Activated CD8-positive, alpha-beta memory T cell treated with anti-CD3 and anti-CD28 coated beads, Interleukin-2, amount 10 ng/mL, durations not matched to agents 7 days and 5 days (primary cell): Measurements from ENCODE around the gene PHF21B. TPM values are rescaled to one million over a fixed set of nuclear protein-coding genes. Genes with fewer than 3 reads are reported as not detected.
"Not testable (repeated sequence)": the region's sequence is repeated elsewhere in the genome, so short reads cannot be mapped to it uniquely, and the experiment has no call there.

Experiments
- ATAC-seq: fragments of 150-1000 bp; cut with Tn5 transposase; one replicate; pipeline ENCODE4 v1.10.0; 2021; ENCODE audit warnings: moderate library complexity
- CTCF ChIA-PET: fragments of 350-600 bp; sonication (Branson Sonifier 250); formaldehyde crosslinking; loops from one replicate; lab custom pipeline; 2021; ENCODE audit warnings: antibody characterized with exemption; lab: Charles Lee
- DNase-seq: peaks from one replicate; pipeline ENCODE4 v3.0.0-alpha.2; 2020
- H3K27ac Mint-ChIP-seq: one replicate; pipeline ENCODE4 v1.8.0; 2021; ENCODE audit warnings: mild to moderate bottlenecking, mixed read lengths
- H3K27me3 Mint-ChIP-seq: one replicate; pipeline ENCODE4 v1.8.0; 2021; ENCODE audit warnings: mixed read lengths
- H3K36me3 Mint-ChIP-seq: one replicate; pipeline ENCODE4 v1.8.0; 2021; ENCODE audit warnings: mild to moderate bottlenecking, mixed read lengths
- H3K4me1 Mint-ChIP-seq: one replicate; pipeline ENCODE4 v1.8.0; 2021; ENCODE audit warnings: mixed read lengths
- H3K4me3 Mint-ChIP-seq: one replicate; pipeline ENCODE4 v1.8.0; 2021; ENCODE audit warnings: mild to moderate bottlenecking, moderate library complexity, mixed read lengths
- H3K9me3 Mint-ChIP-seq: one replicate; pipeline ENCODE4 v1.8.0; 2022; ENCODE audit warnings: low read depth, mixed read lengths
- total RNA-seq, 2 experiments: library from RNA; stranded (reverse); gene quantifications; one replicate each; pipeline ENCODE4 v1.2.3, GENCODE V29; 2021

The PHF21B gene
- total RNA-seq, 2 experiments from 2014 or later, result 0.84 to 0.93 TPM

DNA sequence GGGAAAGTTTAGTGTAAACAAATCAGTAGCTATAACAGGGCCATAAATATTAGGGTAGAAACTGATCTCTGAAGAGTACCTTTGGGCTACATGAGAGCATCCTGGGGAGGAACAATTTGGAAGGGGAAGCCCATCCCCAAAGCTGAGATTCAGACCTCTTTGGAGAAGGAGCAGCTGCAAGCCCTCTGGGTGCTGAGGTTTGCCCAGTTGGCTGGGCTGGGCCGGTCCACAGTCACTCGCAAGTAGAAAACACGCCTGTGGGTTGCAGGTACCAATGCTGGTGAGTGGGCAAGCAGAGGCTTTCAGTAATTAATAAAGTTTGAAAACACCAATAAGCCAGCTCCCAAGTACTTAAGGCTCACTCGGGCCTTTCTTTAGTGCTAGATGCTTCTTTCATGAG is 132.9 kb downstream of the PHF21B start:
- Mint-ChIP-seq H3K4me1 (no peaks in the 10 kb centered on the region), H3K9me3 (peaks cover 1% of the 10 kb centered on the region), H3K4me3 (no peak overlapping the region), H3K36me3 (no peaks in the 10 kb centered on the region), H3K27me3 (peaks cover 4% of the 10 kb centered on the region), H3K27ac (no peak overlapping the region)
- CTCF ChIA-PET, result no interaction called here
- DNase-seq (no peak), ATAC-seq (no peak)

DNA sequence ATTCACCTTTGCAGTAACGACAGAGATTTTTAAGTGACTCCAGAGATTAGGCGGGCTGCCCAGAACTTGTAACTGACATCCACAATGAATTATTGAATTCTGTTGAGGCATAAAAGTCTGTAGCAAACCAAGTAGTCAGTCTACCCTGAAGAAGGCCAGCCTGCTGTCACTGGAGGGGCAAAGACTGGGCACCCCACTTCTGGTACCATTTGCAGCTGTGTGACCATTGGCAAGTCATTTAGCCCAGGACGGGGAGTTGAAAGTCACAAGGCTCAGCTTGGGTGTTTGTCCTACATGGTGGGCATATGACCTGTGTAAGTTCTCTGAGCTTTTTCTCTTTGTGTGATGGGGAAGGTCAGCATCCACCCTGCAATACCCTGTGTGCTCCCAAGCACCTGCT is 138.0 kb downstream of the PHF21B start:
- H3K36me3 Mint-ChIP-seq, result no peaks in the 10 kb centered on the region
- peaks cover 4% of the 10 kb centered on the region for H3K27me3 Mint-ChIP-seq
- H3K27ac Mint-ChIP-seq, result no peak overlapping the region
- peaks cover 7% of the 10 kb centered on the region for H3K9me3 Mint-ChIP-seq
- H3K4me3 Mint-ChIP-seq, result no peak overlapping the region
- CTCF ChIA-PET, result interaction anchor here (0.7 kb wide), 1 partner anchor 1525 kb away, joined by 5 read pairs; no protein-coding TSS in a partner anchor
- DNase-seq (no peak), ATAC-seq (no peak)
- peaks cover 2% of the 10 kb centered on the region for H3K4me1 Mint-ChIP-seq

DNA sequence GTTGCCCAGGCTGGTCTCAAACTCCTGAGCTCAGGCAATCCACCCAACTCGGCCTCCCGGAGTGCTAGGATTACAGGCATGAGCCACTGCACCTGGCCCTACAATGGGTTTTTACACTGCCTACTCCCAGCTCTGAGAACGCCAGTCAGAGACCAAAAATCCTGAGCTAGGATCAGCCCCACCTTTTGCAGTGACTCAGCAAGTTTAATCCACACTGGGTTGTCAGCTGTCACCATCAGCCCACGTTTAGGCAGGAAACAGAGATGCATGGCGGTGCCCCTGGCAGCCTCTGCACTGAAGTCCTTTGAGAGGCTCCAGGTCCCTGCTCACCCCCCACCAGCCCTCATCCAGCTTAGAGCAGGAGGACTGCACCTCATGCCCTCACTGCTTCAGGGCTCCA is 139.8 kb downstream of the PHF21B start:
- Mint-ChIP-seq H3K4me3 (no peak overlapping the region), H3K27ac (no peak overlapping the region), H3K36me3 (no peaks in the 10 kb centered on the region), H3K9me3 (peaks cover 7% of the 10 kb centered on the region), H3K4me1 (peaks cover 2% of the 10 kb centered on the region), H3K27me3 (no peaks in the 10 kb centered on the region)
- CTCF ChIA-PET, result interaction anchor here (1.4 kb wide), 1 partner anchor 49 kb away, joined by 3 read pairs; no protein-coding TSS in a partner anchor
- DNase-seq (no peak), ATAC-seq (no peak)

DNA sequence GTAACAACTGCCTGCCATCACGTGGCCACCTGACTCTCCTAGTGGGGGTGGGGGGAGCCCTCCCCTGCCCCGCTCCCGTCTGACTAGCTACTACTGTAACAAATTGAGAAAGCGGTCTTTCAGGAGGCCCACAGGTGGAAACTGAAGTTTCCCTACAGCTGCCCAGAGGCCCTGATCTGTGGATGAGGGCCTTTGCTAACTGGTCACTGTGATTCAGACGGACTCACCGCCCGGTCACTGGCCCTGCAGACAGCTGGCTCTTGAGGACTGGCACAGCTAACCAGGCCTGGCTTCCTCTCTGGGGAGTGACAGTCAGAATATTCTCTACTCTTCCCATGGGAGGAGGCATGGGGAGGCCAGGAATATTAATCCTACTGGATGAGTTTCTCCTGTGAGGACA is 140.6 kb downstream of the PHF21B start:
- DNase-seq (no peak), ATAC-seq (no peak)
- H3K27me3 Mint-ChIP-seq, result no peaks in the 10 kb centered on the region
- no peaks in the 10 kb centered on the region for H3K36me3 Mint-ChIP-seq
- peaks cover 2% of the 10 kb centered on the region for H3K4me1 Mint-ChIP-seq
- no peak overlapping the region for H3K4me3 Mint-ChIP-seq
- CTCF ChIA-PET, result interaction anchor here (1.4 kb wide), 1 partner anchor 48 kb away, joined by 3 read pairs; no protein-coding TSS in a partner anchor
- H3K27ac Mint-ChIP-seq, result no peak overlapping the region
- peaks cover 7% of the 10 kb centered on the region for H3K9me3 Mint-ChIP-seq

DNA sequence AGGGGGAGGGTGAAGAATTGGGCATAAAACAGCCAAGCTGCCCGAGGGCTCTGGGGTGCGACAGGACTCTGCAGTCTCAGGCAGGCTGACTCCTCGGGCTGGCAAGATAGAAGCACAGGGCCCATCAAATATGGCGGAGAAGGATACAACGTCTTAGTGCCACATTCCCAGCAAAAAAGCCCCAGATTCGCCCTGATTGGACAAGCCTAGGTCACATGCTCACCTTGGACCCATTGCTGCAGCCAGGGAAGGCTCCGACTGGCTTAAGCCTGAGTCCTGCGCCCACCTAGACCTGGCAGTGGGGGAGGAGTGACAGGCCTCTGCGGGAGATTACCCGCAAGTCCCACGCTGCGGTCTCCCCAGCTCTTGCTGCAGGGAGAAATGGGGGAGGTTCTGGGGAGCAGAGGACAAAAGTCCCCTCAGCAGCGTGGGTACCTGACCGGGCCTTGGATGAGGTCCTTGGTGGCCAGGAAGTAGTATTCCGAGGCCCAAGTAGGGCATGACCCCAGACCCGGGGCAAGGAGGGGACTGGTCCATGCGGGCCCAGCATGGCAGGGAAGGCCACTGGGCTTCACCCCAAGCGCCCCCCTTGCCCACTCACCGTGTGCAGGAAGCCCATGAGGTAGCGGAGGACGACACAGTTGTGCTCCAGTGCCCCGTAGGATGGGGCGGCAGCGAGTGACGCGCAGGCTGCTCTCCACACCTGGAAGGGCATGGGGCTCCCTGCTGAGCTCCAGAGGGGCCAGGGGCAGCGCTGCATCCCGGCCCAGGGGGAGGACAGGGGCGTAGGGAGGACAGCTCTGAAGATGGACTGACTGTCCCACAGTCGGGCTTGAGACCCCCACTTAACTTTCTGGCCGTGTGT is 144.4 kb downstream of the PHF21B start:
- H3K4me1 Mint-ChIP-seq, result peaks cover 1% of the 10 kb centered on the region
- DNase-seq, result no peak
- H3K27me3 Mint-ChIP-seq, result no peaks in the 10 kb centered on the region
- no peak for ATAC-seq
- H3K9me3 Mint-ChIP-seq, result no peaks in the 10 kb centered on the region
- CTCF ChIA-PET, result no interaction called here
- H3K36me3 Mint-ChIP-seq, result no peaks in the 10 kb centered on the region
- H3K27ac Mint-ChIP-seq, result no peak overlapping the region
- H3K4me3 Mint-ChIP-seq, result no peak overlapping the region

DNA sequence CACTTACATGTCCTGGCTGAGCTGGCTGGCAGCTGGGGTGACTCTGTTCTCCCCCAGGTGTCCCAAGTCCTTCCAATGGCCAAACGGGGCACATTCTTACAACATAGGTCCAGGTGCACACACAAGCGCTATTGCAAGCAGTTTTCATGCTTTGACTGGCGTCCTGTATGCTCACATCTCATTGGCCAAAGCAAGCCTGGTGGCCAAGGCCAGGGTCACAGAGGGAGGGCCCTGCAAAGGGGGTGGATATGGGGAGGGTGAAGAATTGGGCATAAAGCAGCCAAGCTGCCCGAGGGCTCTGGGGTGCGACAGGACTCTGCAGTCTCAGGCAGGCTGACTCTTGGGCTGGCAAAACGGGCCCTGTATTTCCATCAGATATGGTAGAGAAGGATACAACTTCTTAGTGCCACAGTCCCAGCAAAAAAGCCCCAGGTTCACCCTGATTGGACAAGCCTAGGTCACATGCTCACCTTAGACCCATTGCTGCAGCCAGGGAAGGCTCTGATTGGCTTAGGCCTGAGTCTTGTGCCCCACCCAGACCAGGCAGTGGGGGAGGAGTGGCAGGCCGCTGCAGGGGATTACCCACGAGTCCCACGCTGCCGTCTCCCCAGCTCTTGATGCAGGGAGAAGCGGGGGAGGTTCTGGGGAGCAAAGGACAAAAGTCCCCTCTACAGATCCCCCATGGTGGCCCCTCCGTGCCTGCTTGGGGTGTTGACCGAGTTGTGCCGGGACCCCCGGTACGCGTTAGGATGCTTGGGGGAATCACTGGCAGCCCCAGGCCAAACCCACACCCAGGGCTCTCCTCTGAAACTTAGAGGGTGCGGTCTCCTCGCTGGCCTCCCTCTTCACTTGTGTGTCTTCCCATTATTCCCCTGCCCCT is 146.6 kb downstream of the PHF21B start:
- Mint-ChIP-seq H3K9me3 (no peaks in the 10 kb centered on the region), H3K27ac (no peak overlapping the region), H3K27me3 (no peaks in the 10 kb centered on the region), H3K36me3 (no peaks in the 10 kb centered on the region), H3K4me3 (no peak overlapping the region), H3K4me1 (no peaks in the 10 kb centered on the region)
- ATAC-seq (no peak), DNase-seq (no peak)
- CTCF ChIA-PET, result no interaction called here

DNA sequence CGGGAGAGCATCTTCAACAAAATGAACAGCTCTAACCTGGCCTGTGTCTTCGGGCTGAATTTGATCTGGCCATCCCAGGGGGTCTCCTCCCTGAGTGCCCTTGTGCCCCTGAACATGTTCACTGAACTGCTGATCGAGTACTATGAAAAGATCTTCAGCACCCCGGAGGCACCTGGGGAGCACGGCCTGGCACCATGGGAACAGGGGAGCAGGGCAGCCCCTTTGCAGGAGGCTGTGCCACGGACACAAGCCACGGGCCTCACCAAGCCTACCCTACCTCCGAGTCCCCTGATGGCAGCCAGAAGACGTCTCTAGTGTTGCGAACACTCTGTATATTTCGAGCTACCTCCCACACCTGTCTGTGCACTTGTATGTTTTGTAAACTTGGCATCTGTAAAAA is 147.5 kb downstream of the PHF21B start:
- Mint-ChIP-seq H3K9me3 (no peaks in the 10 kb centered on the region), H3K27ac (no peak overlapping the region), H3K36me3 (no peaks in the 10 kb centered on the region), H3K4me1 (no peaks in the 10 kb centered on the region), H3K4me3 (no peak overlapping the region), H3K27me3 (no peaks in the 10 kb centered on the region)
- no peak for DNase-seq
- no peak for ATAC-seq
- CTCF ChIA-PET, result no interaction called here

DNA sequence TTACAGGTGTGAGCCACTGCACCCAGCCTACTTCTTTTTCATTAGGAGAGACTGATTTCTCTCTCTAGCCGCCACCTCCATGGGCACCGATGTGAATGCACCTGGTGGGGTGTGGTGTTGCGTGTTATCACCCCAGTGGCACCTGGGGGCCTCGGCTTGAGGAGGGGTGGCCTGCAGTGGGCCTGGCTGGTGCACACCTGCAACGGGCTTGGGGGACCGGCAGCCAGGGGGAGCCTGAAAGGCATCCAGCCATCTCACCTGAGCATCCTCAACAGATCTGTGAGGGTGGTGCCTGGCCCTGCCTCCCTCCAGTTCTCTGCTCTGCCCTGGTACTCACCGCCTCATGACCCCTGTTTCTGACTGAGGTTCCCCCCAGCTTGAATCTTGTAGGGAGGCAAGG is 148.6 kb downstream of the PHF21B start:
- Mint-ChIP-seq H3K36me3 (no peaks in the 10 kb centered on the region), H3K27me3 (no peaks in the 10 kb centered on the region), H3K9me3 (no peaks in the 10 kb centered on the region), H3K27ac (no peak overlapping the region), H3K4me3 (no peak overlapping the region), H3K4me1 (no peaks in the 10 kb centered on the region)
- ATAC-seq (no peak), DNase-seq (no peak)
- CTCF ChIA-PET, result no interaction called here

DNA sequence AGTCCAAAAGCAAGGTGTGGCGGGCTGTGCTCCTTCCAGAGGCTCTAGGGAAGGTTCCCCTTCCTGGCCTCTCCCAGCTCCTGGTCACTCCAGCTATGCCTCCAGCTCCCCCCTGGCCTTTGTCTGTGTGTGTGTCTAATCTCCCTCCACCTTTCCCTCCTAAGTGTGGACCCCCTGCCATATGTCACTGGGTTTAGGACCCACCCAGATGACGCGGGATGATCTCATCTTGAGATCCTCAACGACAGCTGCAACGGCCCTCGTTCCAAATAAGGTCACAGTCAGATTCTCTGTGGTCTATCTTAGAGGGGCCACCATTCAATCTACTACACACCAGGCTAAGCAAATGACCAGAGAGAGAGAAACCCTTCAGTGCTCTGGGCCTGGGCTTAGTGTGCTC is 149.5 kb downstream of the PHF21B start:
- H3K36me3 Mint-ChIP-seq, result no peaks in the 10 kb centered on the region
- H3K27ac Mint-ChIP-seq, result no peak overlapping the region
- ATAC-seq, result no peak
- H3K4me3 Mint-ChIP-seq, result no peak overlapping the region
- no peaks in the 10 kb centered on the region for H3K9me3 Mint-ChIP-seq
- CTCF ChIA-PET, result no interaction called here
- H3K27me3 Mint-ChIP-seq, result no peaks in the 10 kb centered on the region
- no peak for DNase-seq
- H3K4me1 Mint-ChIP-seq, result no peaks in the 10 kb centered on the region

DNA sequence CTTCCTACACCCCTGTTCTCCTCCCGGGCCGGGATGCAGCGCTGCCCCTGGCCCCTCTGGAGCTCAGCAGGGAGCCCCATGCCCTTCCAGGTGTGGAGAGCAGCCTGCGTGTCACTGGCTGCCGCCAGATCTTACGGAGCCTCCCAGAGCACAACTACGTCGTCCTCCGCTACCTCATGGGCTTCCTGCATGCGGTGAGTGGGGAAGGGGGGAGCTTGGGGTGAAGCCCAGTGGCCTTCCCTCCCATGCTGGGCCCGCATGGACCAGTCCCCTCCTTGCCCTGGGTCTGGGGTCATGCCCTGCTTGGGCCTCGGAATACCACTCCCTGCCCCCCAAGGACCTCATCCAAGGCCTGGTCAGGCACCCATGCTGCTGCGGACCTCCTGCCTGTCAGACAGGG is 150.2 kb downstream of the PHF21B start:
- Mint-ChIP-seq H3K36me3 (no peaks in the 10 kb centered on the region), H3K4me3 (no peak overlapping the region), H3K27ac (no peak overlapping the region), H3K9me3 (no peaks in the 10 kb centered on the region), H3K4me1 (no peaks in the 10 kb centered on the region), H3K27me3 (no peaks in the 10 kb centered on the region)
- ATAC-seq, result no peak
- DNase-seq, result no peak
- CTCF ChIA-PET, result no interaction called here

DNA sequence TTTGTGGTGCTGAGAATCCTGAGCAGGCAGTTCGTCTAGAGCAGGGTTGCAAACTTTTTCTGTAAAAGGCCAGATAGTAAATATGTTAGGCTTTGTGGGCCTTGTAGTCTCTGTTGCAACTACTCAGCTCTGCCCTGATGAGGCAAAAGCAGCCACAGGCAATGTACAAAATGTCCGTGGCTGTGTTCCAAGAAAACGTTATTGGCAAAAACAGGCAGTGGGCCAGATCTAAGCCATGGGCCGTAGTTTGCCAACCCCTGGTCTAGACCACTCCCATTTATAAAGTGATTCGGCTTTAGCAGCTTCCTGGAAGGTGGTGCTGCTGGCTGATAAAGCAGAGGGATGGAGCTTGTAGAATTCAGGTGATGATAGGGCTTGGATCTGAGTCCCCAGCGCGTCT is 151.0 kb downstream of the PHF21B start:
- H3K36me3 Mint-ChIP-seq, H3K9me3 Mint-ChIP-seq, H3K27ac Mint-ChIP-seq, ATAC-seq, DNase-seq, H3K27me3 Mint-ChIP-seq, H3K4me3 Mint-ChIP-seq, H3K4me1 Mint-ChIP-seq, CTCF ChIA-PET: not testable (repeated sequence)

DNA sequence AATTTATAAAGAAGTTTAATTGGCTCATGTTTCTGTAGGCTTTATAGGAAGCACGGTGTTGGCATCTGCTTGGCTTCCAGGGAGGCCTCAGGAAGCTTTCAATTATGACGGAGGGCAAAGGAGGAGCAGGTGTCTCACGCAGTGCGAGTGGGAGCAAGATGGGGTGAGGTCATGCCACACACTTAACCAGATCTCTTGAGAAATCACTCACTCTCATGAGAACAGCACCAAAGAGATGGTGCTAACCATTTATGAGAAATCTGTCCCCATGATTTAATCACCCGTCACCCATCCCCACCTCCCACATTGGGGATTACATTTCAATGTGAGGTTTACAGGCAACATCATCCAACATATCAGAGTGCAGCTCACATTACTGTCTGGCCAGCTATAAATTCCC is 153.9 kb downstream of the PHF21B start:
- Mint-ChIP-seq H3K36me3 (no peaks in the 10 kb centered on the region), H3K4me1 (peaks cover 1% of the 10 kb centered on the region), H3K9me3 (no peaks in the 10 kb centered on the region), H3K27me3 (no peaks in the 10 kb centered on the region), H3K27ac (no peak overlapping the region), H3K4me3 (no peak overlapping the region)
- DNase-seq (no peak), ATAC-seq (no peak)
- CTCF ChIA-PET, result no interaction called here

DNA sequence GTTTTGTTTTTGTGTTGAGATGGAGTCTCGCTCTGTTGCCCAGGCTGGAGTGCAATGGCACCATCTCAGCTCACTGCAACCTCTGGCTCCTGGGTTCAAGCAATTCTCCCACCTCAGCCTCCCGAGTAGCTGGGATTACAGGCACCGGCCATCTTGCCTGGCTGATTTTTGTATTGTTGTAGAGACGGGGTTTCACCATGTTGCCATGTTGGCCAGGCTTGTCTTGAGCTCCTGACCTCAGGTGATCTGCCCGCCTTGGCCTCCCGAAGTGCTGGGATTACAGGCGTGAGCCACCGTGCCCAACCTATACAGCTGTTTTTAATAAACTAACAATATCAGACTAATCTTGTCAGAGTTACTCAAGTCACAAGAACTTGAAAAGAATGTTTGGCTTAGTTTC is 155.2 kb downstream of the PHF21B start:
- H3K9me3 Mint-ChIP-seq, H3K27ac Mint-ChIP-seq, ATAC-seq, H3K36me3 Mint-ChIP-seq, H3K4me1 Mint-ChIP-seq, DNase-seq, H3K27me3 Mint-ChIP-seq, CTCF ChIA-PET, H3K4me3 Mint-ChIP-seq: not testable (repeated sequence)

DNA sequence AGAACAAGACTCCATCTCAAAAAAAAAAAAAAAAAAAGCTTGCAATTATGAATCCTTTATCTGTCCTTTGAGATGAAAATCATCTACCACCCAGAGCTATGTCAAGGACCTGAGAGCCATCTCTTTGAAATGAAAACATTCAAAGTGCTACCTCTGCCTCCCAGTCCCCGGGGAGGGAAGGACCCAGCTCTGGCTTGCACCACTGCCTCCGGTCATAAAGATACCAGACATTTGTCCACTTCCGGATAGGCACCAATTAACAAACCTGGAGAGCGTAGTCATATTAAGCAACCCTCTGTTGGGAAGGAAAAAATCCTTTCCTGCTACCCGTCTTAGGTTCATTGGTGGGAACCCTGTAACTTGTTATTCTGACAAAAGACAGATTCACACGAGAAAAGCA is 158.9 kb downstream of the PHF21B start:
- ATAC-seq (no peak), DNase-seq (no peak)
- H3K27ac Mint-ChIP-seq, result no peak overlapping the region
- no peaks in the 10 kb centered on the region for H3K9me3 Mint-ChIP-seq
- H3K4me1 Mint-ChIP-seq, result peaks cover 1% of the 10 kb centered on the region
- no peak overlapping the region for H3K4me3 Mint-ChIP-seq
- no peaks in the 10 kb centered on the region for H3K27me3 Mint-ChIP-seq
- CTCF ChIA-PET, result no interaction called here
- no peaks in the 10 kb centered on the region for H3K36me3 Mint-ChIP-seq
